LNCaP clone FGC (cell line): Measurements from ENCODE around the gene UXT.

Experiments
- DNase-seq: peaks from one replicate; pipeline ENCODE4 v3.0.0-alpha.2; 2011; ENCODE audit warnings: low read depth
- H3K4me3 ChIP-seq: 2 replicates; pipeline ENCODE4 v1.5.1; 2011; ENCODE audit warnings: mild to moderate bottlenecking, low read depth, low read length, control low read depth
- TF ChIP-seq, protein P1 (sequence below): IDR thresholded peaks from 2 replicates; pipeline ENCODE4 v1.5.1; 2012; ENCODE audit warnings: mild to moderate bottlenecking; ENCODE audit not compliant: control insufficient read depth, insufficient read depth; ENCODE audit errors: extremely low read depth

The UXT gene

GRCh38 chrX:47662144-47662657 is 3.2 kb upstream of the UXT start:
- no peak overlapping the region for H3K4me3 ChIP-seq
- no peak for DNase-seq
- TF ChIP-seq, protein P1, sequence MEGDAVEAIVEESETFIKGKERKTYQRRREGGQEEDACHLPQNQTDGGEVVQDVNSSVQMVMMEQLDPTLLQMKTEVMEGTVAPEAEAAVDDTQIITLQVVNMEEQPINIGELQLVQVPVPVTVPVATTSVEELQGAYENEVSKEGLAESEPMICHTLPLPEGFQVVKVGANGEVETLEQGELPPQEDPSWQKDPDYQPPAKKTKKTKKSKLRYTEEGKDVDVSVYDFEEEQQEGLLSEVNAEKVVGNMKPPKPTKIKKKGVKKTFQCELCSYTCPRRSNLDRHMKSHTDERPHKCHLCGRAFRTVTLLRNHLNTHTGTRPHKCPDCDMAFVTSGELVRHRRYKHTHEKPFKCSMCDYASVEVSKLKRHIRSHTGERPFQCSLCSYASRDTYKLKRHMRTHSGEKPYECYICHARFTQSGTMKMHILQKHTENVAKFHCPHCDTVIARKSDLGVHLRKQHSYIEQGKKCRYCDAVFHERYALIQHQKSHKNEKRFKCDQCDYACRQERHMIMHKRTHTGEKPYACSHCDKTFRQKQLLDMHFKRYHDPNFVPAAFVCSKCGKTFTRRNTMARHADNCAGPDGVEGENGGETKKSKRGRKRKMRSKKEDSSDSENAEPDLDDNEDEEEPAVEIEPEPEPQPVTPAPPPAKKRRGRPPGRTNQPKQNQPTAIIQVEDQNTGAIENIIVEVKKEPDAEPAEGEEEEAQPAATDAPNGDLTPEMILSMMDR, result no peak

DNA sequence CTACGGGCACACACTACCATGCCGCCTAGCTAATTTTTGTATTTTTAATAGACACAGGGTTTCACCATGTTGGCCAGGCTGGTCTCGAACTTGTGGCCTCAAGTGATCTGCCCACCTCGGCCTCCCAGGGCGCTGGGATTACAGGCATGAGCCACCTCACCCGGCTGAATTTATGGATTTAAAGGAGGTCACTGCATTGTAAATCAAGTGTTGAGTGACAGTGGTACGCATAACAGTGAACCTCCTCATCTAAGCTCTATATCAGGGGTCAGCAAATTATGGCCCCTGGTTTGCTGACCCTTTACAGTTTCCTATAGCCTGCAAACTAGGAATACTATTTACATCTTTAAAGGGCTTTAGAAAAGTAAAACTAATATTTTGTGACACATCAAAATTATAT is 2.6 kb upstream of the UXT start:
- no peak overlapping the region for H3K4me3 ChIP-seq
- no peak for DNase-seq
- TF ChIP-seq, protein P1, result no peak

DNA sequence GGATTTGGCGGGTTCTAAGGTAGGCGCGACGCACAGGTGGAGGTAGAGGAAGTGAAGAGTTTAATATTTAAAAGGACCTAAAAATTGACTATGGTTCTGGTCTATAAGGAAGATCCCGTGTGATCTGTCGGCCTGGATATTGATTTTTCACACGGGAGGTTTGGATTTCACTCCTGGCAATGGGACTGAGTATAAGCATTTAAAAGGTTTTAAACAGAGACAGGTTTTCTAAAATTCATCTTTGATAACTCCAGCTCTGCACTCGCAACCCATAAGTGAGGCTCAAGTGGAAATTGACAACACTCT is 394 bp upstream of the UXT start:
- TF ChIP-seq, protein P1, result no peak
- no peak for DNase-seq
- peak overlapping the region; percentile 76 for H3K4me3 ChIP-seq

- H3K4me3 ChIP-seq, result peak overlapping the region; percentile 76
- no peak for DNase-seq
- TF ChIP-seq, protein P1, result no peak
Measured at GRCh38 chrX:47658301-47658683, 688 bp downstream of the UXT start.

GRCh38 chrX:47651043-47651905 is 7.7 kb downstream of the UXT start:
- TF ChIP-seq, protein P1, result no peak
- peak overlapping the region; percentile 54 for H3K4me3 ChIP-seq

GRCh38 chrX:47650164-47651042 is 8.6 kb downstream of the UXT start, which contains the start of gene ELK1:
TSS of gene ELK1 (minus strand) at chrX:47650563. CDS start at chrX:47641441, 9,122 bp downstream.
- peak within 1 kb of the TSS; percentile 76 for H3K4me3 ChIP-seq
- TF ChIP-seq, protein P1, result no peak
- DNase-seq, result peak; percentile 95

More at GRCh38 chrX:47651043-47651905, 7.7 kb downstream of the UXT start:
- no peak for DNase-seq
